B cell (primary cell): ENCODE results near the gene DAZAP2. TPM values are rescaled to one million over a fixed set of nuclear protein-coding genes. Genes with fewer than 3 reads are reported as not detected.

ENCODE experiments used
- ATAC-seq: fragments of 200-7000 bp; cut with Tn5 transposase; one replicate; pipeline ENCODE4 v1.10.0; 2021; ENCODE audit warnings: low read depth, mild to moderate bottlenecking, moderate number of reproducible peaks, moderate library complexity
- CTCF ChIA-PET: fragments of 350-600 bp; sonication (Branson Sonifier 250); formaldehyde crosslinking; loops from one replicate; lab custom pipeline; 2021; ENCODE audit warnings: antibody characterized with exemption, inconsistent platforms; lab: Charles Lee
- POLR2A ChIA-PET: fragments of 350-600 bp; sonication (Branson Sonifier 250); formaldehyde crosslinking; loops from one replicate; lab custom pipeline; 2021; ENCODE audit warnings: antibody characterized with exemption; lab: Charles Lee
- DNase-seq: peaks from one replicate; pipeline ENCODE4 v3.0.0; 2013
- H2AFZ ChIP-seq: 2 replicates; pipeline ENCODE4 v1.6.1; 2012; ENCODE audit warnings: mild to moderate bottlenecking, low read depth, low read length; ENCODE audit not compliant: insufficient read depth, poor library complexity, severe bottlenecking
- H3K27ac ChIP-seq, 2 donors: 1 replicate in 1 of 2; 2 replicates in 1 of 2; pipeline ENCODE4 v1.5.1; 2012 to 2013; ENCODE audit warnings: low read length in 2 of 2, mild to moderate bottlenecking in 2 of 2, moderate library complexity in 1 of 2
- H3K27me3 ChIP-seq, 4 experiments: fragments of 200-600 bp in 1 of 4; sonication (generic) in 1 of 4; replicated peaks in 1 of 4; 1 replicate in 2 of 4; 2 replicates in 2 of 4; pipeline versions ENCODE4 v1.6.1 to v1.7.0; 2013 to 2016; ENCODE audit warnings: low read length in 3 of 4, mild to moderate bottlenecking in 2 of 4, mixed read lengths in 1 of 4, moderate library complexity in 1 of 4; ENCODE audit not compliant: insufficient read depth in 4 of 4, control insufficient read depth in 3 of 4; ENCODE audit errors: control extremely low read depth in 1 of 4
- H3K36me3 ChIP-seq, 2 experiments: replicated peaks in 1 of 2; 1 replicate in 1 of 2; 2 replicates in 1 of 2; pipeline versions ENCODE4 v1.6.1 to v1.7.1; 2013; ENCODE audit warnings: low read length in 1 of 2; ENCODE audit not compliant: insufficient read depth in 2 of 2, control insufficient read depth in 1 of 2; ENCODE audit errors: control extremely low read depth in 1 of 2, extremely low read depth in 1 of 2
- H3K4me1 ChIP-seq, 2 donors: fragments of 200-600 bp in 1 of 2; sonication (generic) in 1 of 2; 1 replicate in 1 of 2; 2 replicates in 1 of 2; pipeline versions ENCODE4 v1.5.1 to v1.6.1; 2013 to 2017; ENCODE audit warnings: low read length in 2 of 2; ENCODE audit not compliant: control insufficient read depth in 2 of 2, insufficient read depth in 2 of 2
- H3K4me2 ChIP-seq: replicated peaks from 2 replicates; pipeline ENCODE3; 2012; ENCODE audit warnings: mild to moderate bottlenecking, low read depth, low read length; ENCODE audit not compliant: poor library complexity, severe bottlenecking
- H3K4me3 ChIP-seq, 5 experiments: fragments of 200-600 bp in 1 of 5; sonication (generic) in 1 of 5; 1 replicate in 3 of 5; 2 replicates in 2 of 5; pipeline versions ENCODE4 v1.5.1 to v1.7.0; 2011 to 2016; ENCODE audit warnings: low read length in 4 of 5, mild to moderate bottlenecking in 4 of 5, low read depth in 2 of 5, control low read depth in 1 of 5, moderate library complexity in 1 of 5; ENCODE audit not compliant: insufficient read depth in 1 of 5; ENCODE audit errors: control extremely low read depth in 1 of 5, extremely low read depth in 1 of 5
- H3K79me2 ChIP-seq: fragments of 200-600 bp; sonication (generic); one replicate; pipeline ENCODE4 v1.6.0; 2016; ENCODE audit warnings: low read length; ENCODE audit not compliant: control insufficient read depth, insufficient read depth
- H3K9ac ChIP-seq: fragments of 200-600 bp; sonication (generic); 2 replicates; pipeline ENCODE4 v1.6.1; 2017; ENCODE audit warnings: mild to moderate bottlenecking, low read length, moderate library complexity
- H3K9me3 ChIP-seq, 3 donors: one replicate each; pipeline versions ENCODE4 v1.6.1 to v1.7.1; 2013; ENCODE audit warnings: low read length in 2 of 3; ENCODE audit not compliant: control insufficient read depth in 2 of 3, insufficient read depth in 1 of 3; ENCODE audit errors: control extremely low read depth in 1 of 3
- H4K20me1 ChIP-seq: 2 replicates; pipeline ENCODE4 v1.6.0; 2012; ENCODE audit warnings: mild to moderate bottlenecking, low read length; ENCODE audit not compliant: insufficient read depth, control insufficient read depth, poor library complexity, severe bottlenecking
- H3K27ac Mint-ChIP-seq: one replicate; pipeline ENCODE4 v1.8.0; 2021; ENCODE audit warnings: mixed read lengths
- H3K27me3 Mint-ChIP-seq: one replicate; pipeline ENCODE4 v1.8.0; 2021; ENCODE audit warnings: mixed read lengths
- H3K4me1 Mint-ChIP-seq: one replicate; pipeline ENCODE4 v1.8.0; 2021; ENCODE audit warnings: mixed read lengths
- H3K4me3 Mint-ChIP-seq: one replicate; pipeline ENCODE4 v1.8.0; 2021; ENCODE audit warnings: mixed read lengths
- H3K9me3 Mint-ChIP-seq: one replicate; pipeline ENCODE4 v1.8.0; 2022; ENCODE audit warnings: mixed read lengths; ENCODE audit not compliant: insufficient read depth
- CTCF ChIP-seq: fragments of 200-600 bp; IDR thresholded peaks from one replicate; pipeline ENCODE4 v1.8.0; 2022; ENCODE audit warnings: antibody characterized with exemption, mild to moderate bottlenecking
- EZH2 ChIP-seq: IDR thresholded peaks from 2 replicates; pipeline ENCODE4 v1.6.1; 2012; ENCODE audit warnings: borderline replicate concordance, low read depth, mild to moderate bottlenecking, moderate library complexity, low read length; ENCODE audit not compliant: insufficient read depth, poor library complexity, severe bottlenecking
- WGBS: methylation state at CpG from one replicate; pipeline ENCODE4 v1.1.5; 2013; ENCODE audit warnings: missing lambda C conversion rate; ENCODE audit not compliant: insufficient coverage; 5-methylcytosine and 5-hydroxymethylcytosine counted together
- intact Hi-C: fragments of 100-400 bp; cut with micrococcal nuclease; formaldehyde crosslinking; loops from one replicate; pipeline ENCODE4 v1.10.0; 2022
- polyA plus RNA-seq: library from polyadenylated mRNA; depleted of rRNA; stranded (reverse); fragments of >200 nt; gene quantifications from 2 replicates; pipeline ENCODE4 v1.2.3, GENCODE V29; 2012
- total RNA-seq, 2 donors: library from RNA; stranded (reverse); fragments of 120-200 nt in 1 of 2; gene quantifications; 1 replicate in 1 of 2; 2 replicates in 1 of 2; pipeline versions ENCODE4 v1.2.3 to v1.2.4, GENCODE V29; 2013 to 2022

The DAZAP2 gene
- total and polyA plus RNA-seq, 2 donors (not counting 1 experiment from before 2014, with no cell fraction given): 233 to 620 TPM

GRCh38 chr12:51227962-51228361 is 10.7 kb upstream of the DAZAP2 start:
- H3K79me2 ChIP-seq: no peaks in the 10 kb centered on the region
- H3K9me3 ChIP-seq: peaks cover 0 to 1% (median 0%) of the 10 kb centered on the region in 3 donors
- H3K4me1 ChIP-seq: no peaks in the 10 kb centered on the region
- no peak for TF ChIP-seq CTCF
- TF ChIP-seq EZH2: no peak
- H3K36me3 ChIP-seq: no peaks in the 10 kb centered on the region
- DNase-seq: no peak
- no peak overlapping the region for H2AFZ ChIP-seq
- no peaks in the 10 kb centered on the region for H3K27me3 Mint-ChIP-seq
- no peaks in the 10 kb centered on the region for H3K9me3 Mint-ChIP-seq
- no peaks in the 10 kb centered on the region for H3K4me1 Mint-ChIP-seq
- intact Hi-C loops: no loop called here
- ATAC-seq: no peak
- H3K27me3 ChIP-seq: no peaks in the 10 kb centered on the region
- ChIA-PET CTCF (interaction anchor here (1.2 kb wide), 1 partner anchor 11 kb away, joined by 3 read pairs; the partner anchor contains the start of gene DAZAP2), POLR2A (interaction anchor here (0.6 to 1.3 kb wide), 2 partner anchors 10 kb away, joined by 5 to 11 read pairs; partner anchors contain the start of gene POU6F1)
- no peak overlapping the region for H3K4me3 ChIP-seq
- no peaks in the 10 kb centered on the region for H4K20me1 ChIP-seq
- H3K4me2 ChIP-seq: no peak overlapping the region
- H3K9ac ChIP-seq: no peak overlapping the region
- no peak overlapping the region for H3K27ac Mint-ChIP-seq
- no peak overlapping the region for H3K4me3 Mint-ChIP-seq
- H3K27ac ChIP-seq: no peak overlapping the region
- no CpG with 5 or more reads among the region's 1 CpG for WGBS

- no peak overlapping the region for H3K4me3 ChIP-seq
- no peak overlapping the region for H3K4me2 ChIP-seq
- DNase-seq (no peak), ATAC-seq (no peak)
- Mint-ChIP-seq H3K27me3 (no peaks in the 10 kb centered on the region), H3K4me1 (no peaks in the 10 kb centered on the region), H3K27ac (no peak overlapping the region), H3K4me3 (no peak overlapping the region), H3K9me3 (no peaks in the 10 kb centered on the region)
- H2AFZ ChIP-seq: no peak overlapping the region
- CTCF ChIA-PET: interaction anchor here (0.7 to 1.9 kb wide), 4 partner anchors 9 to 112 kb away, joined by 3 to 15 read pairs (median 4); partner anchors contain the start of genes DAZAP2 and POU6F1
- POLR2A ChIA-PET: interaction anchor here (0.6 to 1.5 kb wide), 4 partner anchors 9 to 211 kb away, joined by 3 to 5 read pairs (median 4); partner anchors contain the start of genes DAZAP2 and POU6F1
- 99% methylated on average over 6 of the region's 7 CpGs for WGBS
- TF ChIP-seq EZH2 (no peak), CTCF (no peak)
- no peaks in the 10 kb centered on the region for H4K20me1 ChIP-seq
- no peaks in the 10 kb centered on the region for H3K36me3 ChIP-seq
- no peaks in the 10 kb centered on the region for H3K27me3 ChIP-seq
- no peak overlapping the region for H3K9ac ChIP-seq
- intact Hi-C loops: no loop called here
- no peaks in the 10 kb centered on the region for H3K4me1 ChIP-seq
- no peak overlapping the region for H3K27ac ChIP-seq
- H3K9me3 ChIP-seq: peaks cover 0 to 6% (median 0%) of the 10 kb centered on the region in 3 donors
- H3K79me2 ChIP-seq: no peaks in the 10 kb centered on the region
Observed at GRCh38 chr12:51229116-51229809, 9.4 kb upstream of the DAZAP2 start.
